Measurements from ENCODE around the gene MLN.

DNA sequence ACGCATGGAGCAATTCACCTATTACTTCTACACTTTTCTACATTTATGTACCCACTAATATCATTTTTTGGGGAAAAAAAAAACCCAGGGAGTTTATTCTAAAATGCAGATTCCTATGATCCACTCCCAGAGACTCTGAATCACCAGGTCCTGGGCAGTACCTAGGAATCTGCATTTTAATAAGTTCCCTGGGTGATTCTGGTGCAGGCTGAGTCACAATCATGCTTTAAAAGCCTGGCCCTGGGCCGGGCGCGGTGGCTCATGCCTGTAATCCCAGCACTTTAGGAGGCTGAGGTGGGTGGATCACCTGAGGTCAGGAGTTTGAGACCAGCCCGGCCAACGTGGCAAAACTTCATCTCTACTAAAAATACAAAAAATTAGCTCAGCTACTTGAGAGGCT lies 43.3 kb upstream of the MLN start:
- TF ChIP-seq BHLHE40 (IDR thresholded peaks at IDR 0.05; ENCODE audit: low read depth, low read length) (no peak), POLR2A (IDR thresholded peaks at IDR 0.05; ENCODE audit: low read depth, low read length) (no peak), CEBPB (IDR thresholded peaks at IDR 0.05; ENCODE audit: low read depth, low read length) (no peak)
- TF ChIP-seq, protein P1, sequence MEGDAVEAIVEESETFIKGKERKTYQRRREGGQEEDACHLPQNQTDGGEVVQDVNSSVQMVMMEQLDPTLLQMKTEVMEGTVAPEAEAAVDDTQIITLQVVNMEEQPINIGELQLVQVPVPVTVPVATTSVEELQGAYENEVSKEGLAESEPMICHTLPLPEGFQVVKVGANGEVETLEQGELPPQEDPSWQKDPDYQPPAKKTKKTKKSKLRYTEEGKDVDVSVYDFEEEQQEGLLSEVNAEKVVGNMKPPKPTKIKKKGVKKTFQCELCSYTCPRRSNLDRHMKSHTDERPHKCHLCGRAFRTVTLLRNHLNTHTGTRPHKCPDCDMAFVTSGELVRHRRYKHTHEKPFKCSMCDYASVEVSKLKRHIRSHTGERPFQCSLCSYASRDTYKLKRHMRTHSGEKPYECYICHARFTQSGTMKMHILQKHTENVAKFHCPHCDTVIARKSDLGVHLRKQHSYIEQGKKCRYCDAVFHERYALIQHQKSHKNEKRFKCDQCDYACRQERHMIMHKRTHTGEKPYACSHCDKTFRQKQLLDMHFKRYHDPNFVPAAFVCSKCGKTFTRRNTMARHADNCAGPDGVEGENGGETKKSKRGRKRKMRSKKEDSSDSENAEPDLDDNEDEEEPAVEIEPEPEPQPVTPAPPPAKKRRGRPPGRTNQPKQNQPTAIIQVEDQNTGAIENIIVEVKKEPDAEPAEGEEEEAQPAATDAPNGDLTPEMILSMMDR (conservative IDR thresholded peaks at IDR 0.05; ENCODE audit: low read depth, low read length), result no peak
- TF ChIP-seq, protein P2, sequence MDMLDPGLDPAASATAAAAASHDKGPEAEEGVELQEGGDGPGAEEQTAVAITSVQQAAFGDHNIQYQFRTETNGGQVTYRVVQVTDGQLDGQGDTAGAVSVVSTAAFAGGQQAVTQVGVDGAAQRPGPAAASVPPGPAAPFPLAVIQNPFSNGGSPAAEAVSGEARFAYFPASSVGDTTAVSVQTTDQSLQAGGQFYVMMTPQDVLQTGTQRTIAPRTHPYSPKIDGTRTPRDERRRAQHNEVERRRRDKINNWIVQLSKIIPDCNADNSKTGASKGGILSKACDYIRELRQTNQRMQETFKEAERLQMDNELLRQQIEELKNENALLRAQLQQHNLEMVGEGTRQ (IDR thresholded peaks at IDR 0.05; ENCODE audit: low read depth, low read length), result no peak
